ENCODE measurements around the gene TES. TPM values are rescaled to one million over a fixed set of nuclear protein-coding genes. Genes with fewer than 3 reads are reported as not detected.
"Not testable (repeated sequence)": the region's sequence is repeated elsewhere in the genome, so short reads cannot be mapped to it uniquely, and the experiment has no call there.

The TES gene
- total RNA-seq, 2 experiments from 2014 or later: 84.8 to 97.5 TPM

GRCh38 chr7:116172353-116172752 lies 38.0 kb upstream of the TES start:
- ATAC-seq (no peak), DNase-seq (no peak)
- intact Hi-C loops (cut with DNase I, micrococcal nuclease): loop anchor here (2.0 to 10.0 kb wide), 4 partner anchors 62 to 952 kb away; no protein-coding TSS in a partner anchor
- Mint-ChIP-seq H3K9me3 (ENCODE audit: low read depth) (no peaks in the 10 kb centered on the region), H3K4me3 (no peak overlapping the region), H3K4me1 (peaks cover 2% of the 10 kb centered on the region), H3K36me3 (ENCODE audit: low read depth) (no peaks in the 10 kb centered on the region), H3K27me3 (peaks cover 6% of the 10 kb centered on the region), H3K27ac (no peak overlapping the region)
- ChIA-PET POLR2A (no interaction called here), CTCF (interaction anchor here (0.7 to 5.0 kb wide), 9 partner anchors 8 to 419 kb away, joined by 3 to 41 read pairs (median 9); no protein-coding TSS in a partner anchor)

GRCh38 chr7:116173051-116174028 lies 37.0 kb upstream of the TES start:
- no peaks in the 10 kb centered on the region for H3K9me3 Mint-ChIP-seq (ENCODE audit: low read depth)
- no peak overlapping the region for H3K27ac Mint-ChIP-seq
- CTCF ChIA-PET: interaction anchor here (0.7 to 4.4 kb wide), 13 partner anchors 12 to 418 kb away, joined by 3 to 41 read pairs (median 5); no protein-coding TSS in a partner anchor
- H3K4me3 Mint-ChIP-seq: no peak overlapping the region
- POLR2A ChIA-PET: no interaction called here
- no peaks in the 10 kb centered on the region for H3K4me1 Mint-ChIP-seq
- peaks cover 6% of the 10 kb centered on the region for H3K27me3 Mint-ChIP-seq
- peak; percentile 15 for DNase-seq
- intact Hi-C loops (cut with DNase I, micrococcal nuclease): loop anchor here (1.0 to 10.0 kb wide), 6 partner anchors 61 to 951 kb away; partner anchors contain the start of gene CAV1 (in 1 of the 2)
- no peak for ATAC-seq
- H3K36me3 Mint-ChIP-seq (ENCODE audit: low read depth): no peaks in the 10 kb centered on the region

- H3K36me3 Mint-ChIP-seq (ENCODE audit: low read depth); ATAC-seq; H3K4me1 Mint-ChIP-seq; POLR2A ChIA-PET; H3K9me3 Mint-ChIP-seq (ENCODE audit: low read depth); H3K4me3 Mint-ChIP-seq; H3K27me3 Mint-ChIP-seq; DNase-seq; H3K27ac Mint-ChIP-seq: not testable (repeated sequence)
- intact Hi-C loops (cut with DNase I, micrococcal nuclease): loop anchor here in 1 of 2 experiments (10.0 kb wide), 1 partner anchor 950 kb away; no protein-coding TSS in a partner anchor
- CTCF ChIA-PET: interaction anchor here (0.6 to 4.4 kb wide), 5 partner anchors 32 to 414 kb away, joined by 3 to 41 read pairs (median 7); no protein-coding TSS in a partner anchor
Observed at GRCh38 chr7:116175095-116175494, 35.2 kb upstream of the TES start.

GRCh38 chr7:116176226-116176625 lies 34.1 kb upstream of the TES start:
- DNase-seq (no peak), ATAC-seq (no peak)
- H3K36me3 Mint-ChIP-seq (ENCODE audit: low read depth): no peaks in the 10 kb centered on the region
- intact Hi-C loops (cut with DNase I, micrococcal nuclease): loop anchor here in 1 of 2 experiments (10.0 kb wide), 1 partner anchor 949 kb away; no protein-coding TSS in a partner anchor
- H3K27ac Mint-ChIP-seq: no peak overlapping the region
- H3K27me3 Mint-ChIP-seq: peaks cover 3% of the 10 kb centered on the region
- ChIA-PET CTCF (interaction anchor here (0.7 to 10.8 kb wide), 13 partner anchors 13 to 415 kb away, joined by 3 to 293 read pairs (median 4); partner anchors contain the start of gene TES), POLR2A (no interaction called here)
- no peak overlapping the region for H3K4me3 Mint-ChIP-seq
- H3K9me3 Mint-ChIP-seq (ENCODE audit: low read depth): no peaks in the 10 kb centered on the region
- H3K4me1 Mint-ChIP-seq: peaks cover 6% of the 10 kb centered on the region

GRCh38 chr7:116177009-116177408 lies 33.3 kb upstream of the TES start:
- POLR2A ChIA-PET: no interaction called here
- ATAC-seq: no peak
- intact Hi-C loops (cut with DNase I, micrococcal nuclease): loop anchor here in 1 of 2 experiments (10.0 kb wide), 1 partner anchor 948 kb away; no protein-coding TSS in a partner anchor

GRCh38 chr7:116180302-116180701 lies 30.0 kb upstream of the TES start:
- DNase-seq: peak; percentile 21
- CTCF ChIA-PET: interaction anchor here (0.6 to 10.8 kb wide), 34 partner anchors 9 to 412 kb away, joined by 3 to 293 read pairs (median 5); partner anchors contain the start of gene TES
- H3K9me3 Mint-ChIP-seq (ENCODE audit: low read depth): peaks cover 3% of the 10 kb centered on the region
- H3K36me3 Mint-ChIP-seq (ENCODE audit: low read depth): no peaks in the 10 kb centered on the region
- peak; percentile 74 for ATAC-seq
- no peak overlapping the region for H3K27ac Mint-ChIP-seq
- no peak overlapping the region for H3K4me3 Mint-ChIP-seq
- no peaks in the 10 kb centered on the region for H3K27me3 Mint-ChIP-seq
- H3K4me1 Mint-ChIP-seq: peaks cover 7% of the 10 kb centered on the region
- intact Hi-C loops (cut with DNase I, micrococcal nuclease): loop anchor here (1.0 to 2.0 kb wide), 5 partner anchors 30 to 409 kb away; partner anchors contain the start of gene TES (in 1 of the 2)
- POLR2A ChIA-PET: interaction anchor here (0.5 kb wide), 1 partner anchor 51 kb away, joined by 3 read pairs; no protein-coding TSS in a partner anchor

More at GRCh38 chr7:116177009-116177408, 33.3 kb upstream of the TES start:
- H3K4me1 Mint-ChIP-seq: peaks cover 7% of the 10 kb centered on the region
- H3K36me3 Mint-ChIP-seq (ENCODE audit: low read depth): no peaks in the 10 kb centered on the region
- H3K4me3 Mint-ChIP-seq: no peak overlapping the region
- no peaks in the 10 kb centered on the region for H3K27me3 Mint-ChIP-seq
- no peak overlapping the region for H3K27ac Mint-ChIP-seq
- no peak for DNase-seq
- H3K9me3 Mint-ChIP-seq (ENCODE audit: low read depth): no peaks in the 10 kb centered on the region
- CTCF ChIA-PET: interaction anchor here (0.6 to 10.8 kb wide), 12 partner anchors 12 to 414 kb away, joined by 3 to 293 read pairs (median 4); partner anchors contain the start of gene TES

GRCh38 chr7:116182023-116182422 lies 28.3 kb upstream of the TES start:
- POLR2A ChIA-PET: no interaction called here

GRCh38 chr7:116185450-116185849 lies 24.9 kb upstream of the TES start:
- POLR2A ChIA-PET: no interaction called here
- peaks cover 3% of the 10 kb centered on the region for H3K9me3 Mint-ChIP-seq (ENCODE audit: low read depth)
- H3K4me1 Mint-ChIP-seq: peaks cover 5% of the 10 kb centered on the region
- no peaks in the 10 kb centered on the region for H3K27me3 Mint-ChIP-seq
- H3K4me3 Mint-ChIP-seq: no peak overlapping the region
- CTCF ChIA-PET: interaction anchor here (0.8 to 10.8 kb wide), 4 partner anchors 9 to 50 kb away, joined by 3 to 293 read pairs (median 3); no protein-coding TSS in a partner anchor
- H3K36me3 Mint-ChIP-seq (ENCODE audit: low read depth): no peaks in the 10 kb centered on the region
- H3K27ac Mint-ChIP-seq: no peak overlapping the region
- intact Hi-C loops (cut with DNase I, micrococcal nuclease): no loop called here
- no peak for DNase-seq
- no peak for ATAC-seq

More at GRCh38 chr7:116182023-116182422, 28.3 kb upstream of the TES start:
- ATAC-seq: no peak
- intact Hi-C loops (cut with DNase I, micrococcal nuclease): no loop called here
- Mint-ChIP-seq H3K9me3 (ENCODE audit: low read depth) (peaks cover 3% of the 10 kb centered on the region), H3K27ac (no peak overlapping the region), H3K4me3 (no peak overlapping the region), H3K27me3 (no peaks in the 10 kb centered on the region), H3K36me3 (ENCODE audit: low read depth) (no peaks in the 10 kb centered on the region), H3K4me1 (peaks cover 7% of the 10 kb centered on the region)
- CTCF ChIA-PET: interaction anchor here (0.6 to 10.8 kb wide), 5 partner anchors 12 to 54 kb away, joined by 3 to 293 read pairs (median 15); no protein-coding TSS in a partner anchor
- DNase-seq: no peak

GRCh38 chr7:116185956-116186355 lies 24.4 kb upstream of the TES start:
- intact Hi-C loops (cut with DNase I, micrococcal nuclease): no loop called here
- DNase-seq: no peak
- POLR2A ChIA-PET: no interaction called here

GRCh38 chr7:116187400-116187799 lies 22.9 kb upstream of the TES start:
- CTCF ChIA-PET: interaction anchor here (0.6 to 1.0 kb wide), 3 partner anchors 152 to 405 kb away, joined by 3 read pairs; no protein-coding TSS in a partner anchor

More at GRCh38 chr7:116185956-116186355, 24.4 kb upstream of the TES start:
- no peaks in the 10 kb centered on the region for H3K27me3 Mint-ChIP-seq
- CTCF ChIA-PET: interaction anchor here (0.8 to 10.8 kb wide), 3 partner anchors 9 to 50 kb away, joined by 3 to 293 read pairs (median 3); no protein-coding TSS in a partner anchor
- H3K27ac Mint-ChIP-seq: no peak overlapping the region
- no peaks in the 10 kb centered on the region for H3K36me3 Mint-ChIP-seq (ENCODE audit: low read depth)
- no peak for ATAC-seq
- peaks cover 3% of the 10 kb centered on the region for H3K9me3 Mint-ChIP-seq (ENCODE audit: low read depth)
- no peak overlapping the region for H3K4me3 Mint-ChIP-seq
- peaks cover 3% of the 10 kb centered on the region for H3K4me1 Mint-ChIP-seq

More at GRCh38 chr7:116187400-116187799, 22.9 kb upstream of the TES start:
- Mint-ChIP-seq H3K36me3 (ENCODE audit: low read depth) (no peaks in the 10 kb centered on the region), H3K9me3 (ENCODE audit: low read depth) (peaks cover 3% of the 10 kb centered on the region), H3K27ac (no peak overlapping the region), H3K27me3 (no peaks in the 10 kb centered on the region), H3K4me1 (no peaks in the 10 kb centered on the region), H3K4me3 (no peak overlapping the region)
- intact Hi-C loops (cut with DNase I, micrococcal nuclease): no loop called here
- DNase-seq: no peak
- no peak for ATAC-seq
- POLR2A ChIA-PET: no interaction called here

All from activated CD4-positive, alpha-beta T cell treated with anti-CD3 and anti-CD28 coated beads for 36 hours (primary cell).